ENCODE results near the gene MAPK4.

The MAPK4 gene

GRCh38 chr18:50665015-50665414 lies 105.1 kb downstream of the MAPK4 start:
- WGBS (ENCODE audit: insufficient coverage), result 53% methylated on average over 6 of the region's 6 CpGs
- CTCF ChIA-PET, result no interaction called here
- POLR2A ChIA-PET, result no interaction called here
- no peaks in the 10 kb centered on the region for H3K4me1 ChIP-seq (ENCODE audit: control extremely low read depth in 1 of 4, control insufficient read depth in 4 of 4, insufficient read depth in 4 of 4, low read length in 3 of 4)
- H3K9me3 ChIP-seq (ENCODE audit: control extremely low read depth in 1 of 5, control insufficient read depth in 4 of 5, insufficient read depth in 2 of 5, low read depth in 1 of 5, low read length in 4 of 5), result peaks cover 0 to 7% (median 2%) of the 10 kb centered on the region in 5 experiments
- H3K4me3 ChIP-seq (ENCODE audit: control insufficient read depth in 1 of 7, extremely low read depth in 1 of 7, insufficient read depth in 4 of 7, low read depth in 2 of 7, low read length in 6 of 7), result no peak overlapping the region
- H3K27me3 ChIP-seq (replicated peaks in 2 of 5; ENCODE audit: control insufficient read depth in 4 of 5, insufficient read depth in 5 of 5, low read length in 4 of 5), result peaks cover 0 to 3% (median 0%) of the 10 kb centered on the region in 5 experiments
- DNase-seq, result no peak
- no peak overlapping the region for H3K27ac ChIP-seq (ENCODE audit: insufficient read depth in 1 of 2, low read depth in 1 of 2, low read length in 2 of 2, poor library complexity in 1 of 2, severe bottlenecking in 2 of 2)
- H3K36me3 ChIP-seq (ENCODE audit: control insufficient read depth in 4 of 4, insufficient read depth in 4 of 4, low read length in 3 of 4), result no peaks in the 10 kb centered on the region

GRCh38 chr18:50665519-50665918 lies 105.6 kb downstream of the MAPK4 start:
- no peaks in the 10 kb centered on the region for H3K4me1 ChIP-seq (ENCODE audit: control extremely low read depth in 1 of 4, control insufficient read depth in 4 of 4, insufficient read depth in 4 of 4, low read length in 3 of 4)

GRCh38 chr18:50666536-50666935 lies 106.6 kb downstream of the MAPK4 start:
- no peak for DNase-seq
- no peak overlapping the region for H3K4me3 ChIP-seq (ENCODE audit: control insufficient read depth in 1 of 7, extremely low read depth in 1 of 7, insufficient read depth in 4 of 7, low read depth in 2 of 7, low read length in 6 of 7)
- POLR2A ChIA-PET, result no interaction called here
- H3K27me3 ChIP-seq (replicated peaks in 2 of 5; ENCODE audit: control insufficient read depth in 4 of 5, insufficient read depth in 5 of 5, low read length in 4 of 5), result peaks cover 0 to 3% (median 0%) of the 10 kb centered on the region in 5 experiments
- H3K4me1 ChIP-seq (ENCODE audit: control extremely low read depth in 1 of 4, control insufficient read depth in 4 of 4, insufficient read depth in 4 of 4, low read length in 3 of 4), result no peaks in the 10 kb centered on the region
- H3K27ac ChIP-seq (ENCODE audit: insufficient read depth in 1 of 2, low read depth in 1 of 2, low read length in 2 of 2, poor library complexity in 1 of 2, severe bottlenecking in 2 of 2), result no peak overlapping the region
- H3K36me3 ChIP-seq (ENCODE audit: control insufficient read depth in 4 of 4, insufficient read depth in 4 of 4, low read length in 3 of 4), result no peaks in the 10 kb centered on the region
- CTCF ChIA-PET, result no interaction called here
- peaks cover 0 to 7% (median 2%) of the 10 kb centered on the region in 5 experiments for H3K9me3 ChIP-seq (ENCODE audit: control extremely low read depth in 1 of 5, control insufficient read depth in 4 of 5, insufficient read depth in 2 of 5, low read depth in 1 of 5, low read length in 4 of 5)
- 84% methylated on average over 3 of the region's 4 CpGs for WGBS (ENCODE audit: insufficient coverage)

More at GRCh38 chr18:50665519-50665918, 105.6 kb downstream of the MAPK4 start:
- no peak overlapping the region for H3K27ac ChIP-seq (ENCODE audit: insufficient read depth in 1 of 2, low read depth in 1 of 2, low read length in 2 of 2, poor library complexity in 1 of 2, severe bottlenecking in 2 of 2)
- peaks cover 0 to 3% (median 0%) of the 10 kb centered on the region in 5 experiments for H3K27me3 ChIP-seq (replicated peaks in 2 of 5; ENCODE audit: control insufficient read depth in 4 of 5, insufficient read depth in 5 of 5, low read length in 4 of 5)
- POLR2A ChIA-PET, result no interaction called here
- CTCF ChIA-PET, result no interaction called here
- no peaks in the 10 kb centered on the region for H3K36me3 ChIP-seq (ENCODE audit: control insufficient read depth in 4 of 4, insufficient read depth in 4 of 4, low read length in 3 of 4)
- DNase-seq, result no peak
- H3K9me3 ChIP-seq (ENCODE audit: control extremely low read depth in 1 of 5, control insufficient read depth in 4 of 5, insufficient read depth in 2 of 5, low read depth in 1 of 5, low read length in 4 of 5), result peaks cover 0 to 7% (median 2%) of the 10 kb centered on the region in 5 experiments
- H3K4me3 ChIP-seq (ENCODE audit: control insufficient read depth in 1 of 7, extremely low read depth in 1 of 7, insufficient read depth in 4 of 7, low read depth in 2 of 7, low read length in 6 of 7), result no peak overlapping the region

GRCh38 chr18:50671376-50671775 lies 111.5 kb downstream of the MAPK4 start:
- Histone ChIP-seq H3K27me3 (replicated peaks in 2 of 5; ENCODE audit: control insufficient read depth in 4 of 5, insufficient read depth in 5 of 5, low read length in 4 of 5) (peaks cover 0 to 5% (median under 1%) of the 10 kb centered on the region in 5 experiments), H3K4me1 (ENCODE audit: control extremely low read depth in 1 of 4, control insufficient read depth in 4 of 4, insufficient read depth in 4 of 4, low read length in 3 of 4) (no peaks in the 10 kb centered on the region), H3K36me3 (ENCODE audit: control insufficient read depth in 4 of 4, insufficient read depth in 4 of 4, low read length in 3 of 4) (no peaks in the 10 kb centered on the region), H3K27ac (ENCODE audit: insufficient read depth in 1 of 2, low read depth in 1 of 2, low read length in 2 of 2, poor library complexity in 1 of 2, severe bottlenecking in 2 of 2) (no peak overlapping the region), H3K9me3 (ENCODE audit: control extremely low read depth in 1 of 5, control insufficient read depth in 4 of 5, insufficient read depth in 2 of 5, low read depth in 1 of 5, low read length in 4 of 5) (no peaks in the 10 kb centered on the region), H3K4me3 (ENCODE audit: control insufficient read depth in 1 of 7, extremely low read depth in 1 of 7, insufficient read depth in 4 of 7, low read depth in 2 of 7, low read length in 6 of 7) (no peak overlapping the region)
- POLR2A ChIA-PET, result no interaction called here
- no peak for DNase-seq
- CTCF ChIA-PET, result no interaction called here
- 100% methylated on average over 2 of the region's 3 CpGs for WGBS (ENCODE audit: insufficient coverage)

GRCh38 chr18:50674307-50674980 lies 114.6 kb downstream of the MAPK4 start:
- H3K27me3 ChIP-seq (replicated peaks in 2 of 5; ENCODE audit: control insufficient read depth in 4 of 5, insufficient read depth in 5 of 5, low read length in 4 of 5), result peaks cover 0 to 5% (median 0%) of the 10 kb centered on the region in 5 experiments
- DNase-seq, result no peak
- H3K4me1 ChIP-seq (ENCODE audit: control extremely low read depth in 1 of 4, control insufficient read depth in 4 of 4, insufficient read depth in 4 of 4, low read length in 3 of 4), result no peaks in the 10 kb centered on the region
- no peaks in the 10 kb centered on the region for H3K36me3 ChIP-seq (ENCODE audit: control insufficient read depth in 4 of 4, insufficient read depth in 4 of 4, low read length in 3 of 4)
- ChIA-PET POLR2A (no interaction called here), CTCF (no interaction called here)
- 85% methylated on average over 6 of the region's 10 CpGs for WGBS (ENCODE audit: insufficient coverage)
- no peak overlapping the region for H3K27ac ChIP-seq (ENCODE audit: insufficient read depth in 1 of 2, low read depth in 1 of 2, low read length in 2 of 2, poor library complexity in 1 of 2, severe bottlenecking in 2 of 2)
- H3K9me3 ChIP-seq (ENCODE audit: control extremely low read depth in 1 of 5, control insufficient read depth in 4 of 5, insufficient read depth in 2 of 5, low read depth in 1 of 5, low read length in 4 of 5), result no peaks in the 10 kb centered on the region
- H3K4me3 ChIP-seq (ENCODE audit: control insufficient read depth in 1 of 7, extremely low read depth in 1 of 7, insufficient read depth in 4 of 7, low read depth in 2 of 7, low read length in 6 of 7), result no peak overlapping the region

GRCh38 chr18:50675043-50675442 lies 115.2 kb downstream of the MAPK4 start:
- H3K27ac ChIP-seq (ENCODE audit: insufficient read depth in 1 of 2, low read depth in 1 of 2, low read length in 2 of 2, poor library complexity in 1 of 2, severe bottlenecking in 2 of 2), result no peak overlapping the region
- 100% methylated on average over 2 of the region's 6 CpGs for WGBS (ENCODE audit: insufficient coverage)
- H3K9me3 ChIP-seq (ENCODE audit: control extremely low read depth in 1 of 5, control insufficient read depth in 4 of 5, insufficient read depth in 2 of 5, low read depth in 1 of 5, low read length in 4 of 5), result no peaks in the 10 kb centered on the region
- no peaks in the 10 kb centered on the region for H3K36me3 ChIP-seq (ENCODE audit: control insufficient read depth in 4 of 4, insufficient read depth in 4 of 4, low read length in 3 of 4)
- ChIA-PET POLR2A (no interaction called here), CTCF (interaction anchor here (0.7 kb wide), 1 partner anchor 609 kb away, joined by 3 read pairs; no protein-coding TSS in a partner anchor)
- no peak for DNase-seq
- no peak overlapping the region for H3K4me3 ChIP-seq (ENCODE audit: control insufficient read depth in 1 of 7, extremely low read depth in 1 of 7, insufficient read depth in 4 of 7, low read depth in 2 of 7, low read length in 6 of 7)
- peaks cover 0 to 5% (median 0%) of the 10 kb centered on the region in 5 experiments for H3K27me3 ChIP-seq (replicated peaks in 2 of 5; ENCODE audit: control insufficient read depth in 4 of 5, insufficient read depth in 5 of 5, low read length in 4 of 5)
- H3K4me1 ChIP-seq (ENCODE audit: control extremely low read depth in 1 of 4, control insufficient read depth in 4 of 4, insufficient read depth in 4 of 4, low read length in 3 of 4), result no peaks in the 10 kb centered on the region

- ChIA-PET POLR2A (no interaction called here), CTCF (no interaction called here)
- no peaks in the 10 kb centered on the region for H3K9me3 ChIP-seq (ENCODE audit: control extremely low read depth in 1 of 5, control insufficient read depth in 4 of 5, insufficient read depth in 2 of 5, low read depth in 1 of 5, low read length in 4 of 5)
- WGBS (ENCODE audit: insufficient coverage), result no CpG with 5 or more reads among the region's 6 CpGs
- peaks cover 0 to 2% (median 0%) of the 10 kb centered on the region in 5 experiments for H3K27me3 ChIP-seq (replicated peaks in 2 of 5; ENCODE audit: control insufficient read depth in 4 of 5, insufficient read depth in 5 of 5, low read length in 4 of 5)
- DNase-seq, result no peak
- no peaks in the 10 kb centered on the region for H3K4me1 ChIP-seq (ENCODE audit: control extremely low read depth in 1 of 4, control insufficient read depth in 4 of 4, insufficient read depth in 4 of 4, low read length in 3 of 4)
- H3K4me3 ChIP-seq (ENCODE audit: control insufficient read depth in 1 of 7, extremely low read depth in 1 of 7, insufficient read depth in 4 of 7, low read depth in 2 of 7, low read length in 6 of 7), result no peak overlapping the region
- H3K36me3 ChIP-seq (ENCODE audit: control insufficient read depth in 4 of 4, insufficient read depth in 4 of 4, low read length in 3 of 4), result no peaks in the 10 kb centered on the region
- H3K27ac ChIP-seq (ENCODE audit: insufficient read depth in 1 of 2, low read depth in 1 of 2, low read length in 2 of 2, poor library complexity in 1 of 2, severe bottlenecking in 2 of 2), result no peak overlapping the region
These were observed 118.8 kb downstream of the MAPK4 start for GRCh38 chr18:50678651-50679050.

All from common myeloid progenitor, CD34-positive (primary cell).